Adrenal gland (tissue), 12 donors: ENCODE results near the gene TSC22D2. TPM values are rescaled to one million over a fixed set of nuclear protein-coding genes. Genes with fewer than 3 reads are reported as not detected.

Experiments used
- DNase-seq, 7 donors: peaks; one replicate each; pipeline ENCODE4 v3.0.0-alpha.2; 2019 to 2020
- H3K27ac ChIP-seq, 5 donors: fragments of 200-600 bp; sonication (generic) in 4 of 5; 1 replicate in 3 of 5; 2 replicates in 2 of 5; pipeline versions ENCODE4 v1.5.1 to v1.8.0; 2016 to 2020; ENCODE audit warnings: mild to moderate bottlenecking in 1 of 5
- H3K27me3 ChIP-seq: fragments of 200-600 bp; 2 replicates; pipeline ENCODE4 v1.8.0; 2021
- H3K36me3 ChIP-seq, 2 donors: fragments of 200-600 bp; replicated peaks in 1 of 2; 1 replicate in 1 of 2; 2 replicates in 1 of 2; pipeline versions ENCODE4 v1.5.1 to v1.8.0; 2018 to 2022
- H3K4me1 ChIP-seq, 2 donors: fragments of 200-600 bp; replicated peaks in 1 of 2; 1 replicate in 1 of 2; 2 replicates in 1 of 2; pipeline versions ENCODE4 v1.5.1 to v1.8.0; 2018 to 2021
- H3K4me3 ChIP-seq, 4 donors: fragments of 200-600 bp; sonication (generic) in 3 of 4; one replicate each; pipeline ENCODE4 v1.5.1; 2016 to 2018
- H3K9me3 ChIP-seq, 3 donors: fragments of 200-600 bp; sonication (generic) in 1 of 3; replicated peaks in 1 of 3; 1 replicate in 2 of 3; 2 replicates in 1 of 3; pipeline versions ENCODE4 v1.5.1 to v1.8.0; 2016 to 2021
- POLR2A ChIP-seq, 2 donors: fragments of 450-650 bp; IDR thresholded peaks; one replicate each; pipeline ENCODE4 v1.6.1; 2017; ENCODE audit warnings: antibody characterized with exemption in 2 of 2, mild to moderate bottlenecking in 2 of 2, moderate library complexity in 1 of 2
- WGBS, 4 donors: extraction: QIAGEN DNeasy Blood & Tissue Kit in 2 of 4; methylation state at CpG; one replicate each; pipeline versions ENCODE4 v1.1.5 to v1.1.7; 2013 to 2017; 5-methylcytosine and 5-hydroxymethylcytosine counted together
- intact Hi-C, 2 donors: fragments of 100-400 bp; cut with DNase I; formaldehyde crosslinking; loops; one replicate each; pipeline versions ENCODE4 v1.14.1 to v1.15.0; 2022 to 2023
- polyA plus RNA-seq, 3 donors: library from polyadenylated mRNA; stranded (reverse); fragments of 200-250 nt in 2 of 3; fragments of 350-450 nt in 1 of 3; fragmentation: Illumina TruSeq in 1 of 3; extraction: RNeasy Lipid Tissue Mini Kit (QIAGEN cat#74804) in 1 of 3; gene quantifications; one replicate each; pipeline ENCODE4 v1.2.3, GENCODE V29; 2013 to 2014
- total RNA-seq, 9 donors: library from RNA; depleted of rRNA in 4 of 9; stranded (reverse); fragments of >200 nt in 4 of 9; fragments of 120-200 nt in 1 of 9; fragmentation: NEBNext Ultra II Directional in 1 of 9; extraction: Animal tissue kit (Norgen Biotek cat#: 25700) in 1 of 9; gene quantifications; one replicate each; pipeline versions ENCODE4 v1.1.0 to v1.2.4, GENCODE V29; 2013 to 2023
- TF ChIP-seq, protein P1 (sequence below), 6 experiments: fragments of 450-650 bp in 4 of 6; fragments of 200-600 bp in 2 of 6; sonication (generic) in 1 of 6; IDR thresholded peaks; 1 replicate in 5 of 6; 2 replicates in 1 of 6; pipeline versions ENCODE4 v1.5.1 to v1.8.0; 2016 to 2021; ENCODE audit warnings: antibody characterized with exemption in 6 of 6, mild to moderate bottlenecking in 2 of 6, moderate library complexity in 1 of 6
- donor health status: healthy with polysubstance abuse.
- donor health status: Bipolar disorder and iron deficiency.
- donor health status: DM: yes; HTN: yes; CAD: no.
- donor health status: DM: no; HTN: no; CAD: no.
- donor health status: DM: no; HTN: no; CAD: no.
- donor health status: DM: yes; HTN: yes; CAD: no.

Gene TSC22D2
- total and polyA plus RNA-seq, 12 donors, result 8.3 to 22.6 (median 17.6) TPM

DNA sequence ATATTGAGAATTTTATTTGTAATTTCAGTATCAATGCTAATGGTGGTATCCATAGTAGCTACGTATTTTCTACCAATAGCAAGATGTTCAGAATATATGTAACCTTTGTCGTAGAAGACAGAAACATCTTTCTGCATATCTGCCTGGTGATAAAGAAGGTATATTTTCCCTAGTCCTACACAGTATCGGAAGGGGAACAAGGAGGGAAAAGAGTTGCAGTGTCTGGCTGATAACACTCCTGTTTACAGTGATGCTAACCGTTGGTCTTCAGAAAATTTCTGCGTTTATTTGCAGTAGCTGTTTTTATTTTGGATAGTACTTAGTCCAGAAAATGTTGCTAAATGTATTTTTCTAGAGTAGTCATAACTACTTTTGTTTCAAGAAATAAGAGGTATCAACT, 25.2 kb downstream of the TSC22D2 start:
- TF ChIP-seq, protein P1, sequence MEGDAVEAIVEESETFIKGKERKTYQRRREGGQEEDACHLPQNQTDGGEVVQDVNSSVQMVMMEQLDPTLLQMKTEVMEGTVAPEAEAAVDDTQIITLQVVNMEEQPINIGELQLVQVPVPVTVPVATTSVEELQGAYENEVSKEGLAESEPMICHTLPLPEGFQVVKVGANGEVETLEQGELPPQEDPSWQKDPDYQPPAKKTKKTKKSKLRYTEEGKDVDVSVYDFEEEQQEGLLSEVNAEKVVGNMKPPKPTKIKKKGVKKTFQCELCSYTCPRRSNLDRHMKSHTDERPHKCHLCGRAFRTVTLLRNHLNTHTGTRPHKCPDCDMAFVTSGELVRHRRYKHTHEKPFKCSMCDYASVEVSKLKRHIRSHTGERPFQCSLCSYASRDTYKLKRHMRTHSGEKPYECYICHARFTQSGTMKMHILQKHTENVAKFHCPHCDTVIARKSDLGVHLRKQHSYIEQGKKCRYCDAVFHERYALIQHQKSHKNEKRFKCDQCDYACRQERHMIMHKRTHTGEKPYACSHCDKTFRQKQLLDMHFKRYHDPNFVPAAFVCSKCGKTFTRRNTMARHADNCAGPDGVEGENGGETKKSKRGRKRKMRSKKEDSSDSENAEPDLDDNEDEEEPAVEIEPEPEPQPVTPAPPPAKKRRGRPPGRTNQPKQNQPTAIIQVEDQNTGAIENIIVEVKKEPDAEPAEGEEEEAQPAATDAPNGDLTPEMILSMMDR (IDR thresholded peaks at IDR 0.05), result no peak
- TF ChIP-seq POLR2A (IDR thresholded peaks at IDR 0.05), result no peak
- Histone ChIP-seq H3K9me3 (no peaks in the 10 kb centered on the region), H3K4me1 (peaks cover 15 to 40% of the 10 kb centered on the region in 2 donors), H3K27me3 (no peaks in the 10 kb centered on the region), H3K27ac (no peak overlapping the region), H3K36me3 (no peaks in the 10 kb centered on the region), H3K4me3 (no peak overlapping the region)
- WGBS, 4 donors, result 90 to 95% (median 92%) methylated on average over 5 of the region's 5 CpGs
- DNase-seq, result no peak
- intact Hi-C loops, result no loop called here

GRCh38 chr3:150434234-150434633, 26.1 kb downstream of the TSC22D2 start:
- H3K4me1 ChIP-seq, result peaks cover 15 to 36% of the 10 kb centered on the region in 2 donors
- H3K27ac ChIP-seq, result no peak overlapping the region
- H3K36me3 ChIP-seq, result no peaks in the 10 kb centered on the region
- no peaks in the 10 kb centered on the region for H3K9me3 ChIP-seq
- no peaks in the 10 kb centered on the region for H3K27me3 ChIP-seq
- DNase-seq, result no peak
- TF ChIP-seq, protein P1 (IDR thresholded peaks at IDR 0.05), result no peak
- TF ChIP-seq POLR2A (IDR thresholded peaks at IDR 0.05), result no peak
- H3K4me3 ChIP-seq, result no peak overlapping the region
- WGBS, 4 donors, result 63 to 77% (median 73%) methylated on average over 4 of the region's 4 CpGs
- intact Hi-C loops, result no loop called here

DNA sequence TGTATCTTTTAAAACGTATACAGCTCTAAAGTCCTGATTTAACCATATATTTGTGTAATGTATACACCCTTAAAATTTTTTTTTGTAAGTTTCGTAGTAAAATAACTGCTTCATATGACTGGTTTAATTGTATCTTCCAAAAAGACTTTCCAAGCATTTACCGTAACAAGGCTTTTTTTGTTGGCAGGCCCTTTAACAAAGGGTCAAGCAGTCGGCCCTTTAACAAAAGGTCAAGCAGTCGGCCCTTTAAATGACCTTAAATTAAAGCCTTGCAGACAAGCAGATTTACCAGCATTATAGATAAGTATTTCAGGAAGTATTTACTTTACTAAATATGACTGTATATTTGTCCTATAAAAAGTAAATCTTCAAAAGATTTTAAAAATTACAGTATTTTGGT, 28.1 kb downstream of the TSC22D2 start:
- intact Hi-C loops, result no loop called here
- H3K27ac ChIP-seq, result no peak overlapping the region
- H3K27me3 ChIP-seq, result no peaks in the 10 kb centered on the region
- H3K4me1 ChIP-seq, result peaks cover 15 to 32% of the 10 kb centered on the region in 2 donors
- TF ChIP-seq, protein P1 (IDR thresholded peaks at IDR 0.05), result no peak
- no peak for TF ChIP-seq POLR2A (IDR thresholded peaks at IDR 0.05)
- H3K9me3 ChIP-seq, result no peaks in the 10 kb centered on the region
- H3K36me3 ChIP-seq, result no peaks in the 10 kb centered on the region
- no peak for DNase-seq
- no peak overlapping the region for H3K4me3 ChIP-seq
- WGBS, 4 donors, result 41 to 47% (median 47%) methylated on average over 5 of the region's 5 CpGs

DNA sequence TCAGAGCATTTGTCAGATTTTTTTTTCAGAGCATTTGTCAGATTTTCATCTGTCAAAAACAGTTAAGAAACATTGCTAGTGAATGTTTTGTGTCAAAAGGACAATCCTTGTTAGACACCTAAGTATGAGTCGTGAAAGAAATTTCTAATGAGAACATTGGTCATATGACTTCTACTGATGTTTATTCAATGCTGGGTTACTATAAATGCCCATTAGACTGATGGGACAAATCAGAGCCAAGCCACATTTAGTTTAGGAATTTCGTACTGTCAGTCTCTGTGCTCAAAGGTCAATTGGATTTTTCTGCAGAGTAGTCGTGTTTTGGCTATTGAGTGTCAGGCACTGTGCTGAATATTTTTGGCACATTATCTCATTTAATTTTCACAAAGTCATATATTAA, 31.6 kb downstream of the TSC22D2 start:
- Histone ChIP-seq H3K4me1 (peaks cover 23 to 41% of the 10 kb centered on the region in 2 donors), H3K9me3 (no peaks in the 10 kb centered on the region), H3K27ac (no peak overlapping the region), H3K4me3 (no peak overlapping the region), H3K36me3 (no peaks in the 10 kb centered on the region), H3K27me3 (no peaks in the 10 kb centered on the region)
- TF ChIP-seq, protein P1 (IDR thresholded peaks at IDR 0.05), result no peak
- no peak for TF ChIP-seq POLR2A (IDR thresholded peaks at IDR 0.05)
- DNase-seq, result no peak
- intact Hi-C loops, result no loop called here
- WGBS, 4 donors, result 47 to 63% (median 57%) methylated on average over 3 of the region's 3 CpGs
